Measurements from ENCODE around the gene HRNR. TPM values are rescaled to one million over a fixed set of nuclear protein-coding genes. Genes with fewer than 3 reads are reported as not detected.
"Not testable (repeated sequence)": the region's sequence is repeated elsewhere in the genome, so short reads cannot be mapped to it uniquely, and the experiment has no call there.

The HRNR gene
- not detected in 2 replicates for total RNA-seq (2014; rRNA removed; shearing (Covaris generic); ENCODE audit: low replicate concordance)

- no peak within 1 kb of the TSS for H3K4me2 ChIP-seq (ENCODE audit: low read depth, low read length, poor library complexity, severe bottlenecking)
- no peak within 1 kb of the TSS for H3K27ac ChIP-seq (ENCODE audit: low read length)
- no peaks in the 10 kb centered on the region for H3K36me3 ChIP-seq (ENCODE audit: insufficient read depth, low read length)
- H3K27me3 ChIP-seq (ENCODE audit: low read length) = no peaks in the 10 kb centered on the region
- H2AFZ ChIP-seq (ENCODE audit: low read length) = no peak within 1 kb of the TSS
- no peak within 1 kb of the TSS for H3K4me3 ChIP-seq (ENCODE audit: low read length)
- H3K4me1 ChIP-seq (ENCODE audit: low read length) = no peaks in the 10 kb centered on the region
- no peaks in the 10 kb centered on the region for H4K20me1 ChIP-seq (ENCODE audit: insufficient read depth, low read depth, low read length)
- no peaks in the 10 kb centered on the region for H3K79me2 ChIP-seq (ENCODE audit: low read length)
- no peak for DNase-seq
- no peaks in the 10 kb centered on the region for H3K9me3 ChIP-seq (ENCODE audit: low read length)
- H3K9me2 ChIP-seq (replicated peaks; ENCODE audit: insufficient read depth, low read length) = no peaks in the 10 kb centered on the region
- no peak within 1 kb of the TSS for H3K9ac ChIP-seq (ENCODE audit: low read length)
These were observed at the start of gene HRNR for GRCh38 chr1:152224093-152224492. HRNR (minus strand) TSS chr1:152224193; CDS start chr1:152223253, 940 bp downstream.

GRCh38 chr1:152256394-152256793 lies 32.4 kb upstream of the HRNR start:
- H4K20me1 ChIP-seq (ENCODE audit: insufficient read depth, low read depth, low read length); H2AFZ ChIP-seq (ENCODE audit: low read length); DNase-seq; H3K4me1 ChIP-seq (ENCODE audit: low read length); H3K4me3 ChIP-seq (ENCODE audit: low read length); H3K9me2 ChIP-seq (replicated peaks; ENCODE audit: insufficient read depth, low read length); H3K4me2 ChIP-seq (ENCODE audit: low read depth, low read length, poor library complexity, severe bottlenecking); H3K27me3 ChIP-seq (ENCODE audit: low read length); H3K27ac ChIP-seq (ENCODE audit: low read length); H3K36me3 ChIP-seq (ENCODE audit: insufficient read depth, low read length); H3K79me2 ChIP-seq (ENCODE audit: low read length); H3K9me3 ChIP-seq (ENCODE audit: low read length); H3K9ac ChIP-seq (ENCODE audit: low read length): not testable (repeated sequence)

- no peaks in the 10 kb centered on the region for H3K27me3 ChIP-seq (ENCODE audit: low read length)
- H4K20me1 ChIP-seq (ENCODE audit: insufficient read depth, low read depth, low read length) = no peaks in the 10 kb centered on the region
- no peaks in the 10 kb centered on the region for H3K36me3 ChIP-seq (ENCODE audit: insufficient read depth, low read length)
- H3K4me2 ChIP-seq (ENCODE audit: low read depth, low read length, poor library complexity, severe bottlenecking) = no peak overlapping the region
- no peaks in the 10 kb centered on the region for H3K9me2 ChIP-seq (replicated peaks; ENCODE audit: insufficient read depth, low read length)
- DNase-seq = no peak
- H3K27ac ChIP-seq (ENCODE audit: low read length) = no peak overlapping the region
- H3K9me3 ChIP-seq (ENCODE audit: low read length) = no peaks in the 10 kb centered on the region
- no peak overlapping the region for H2AFZ ChIP-seq (ENCODE audit: low read length)
- no peak overlapping the region for H3K9ac ChIP-seq (ENCODE audit: low read length)
- no peaks in the 10 kb centered on the region for H3K79me2 ChIP-seq (ENCODE audit: low read length)
- H3K4me3 ChIP-seq (ENCODE audit: low read length) = no peak overlapping the region
- no peaks in the 10 kb centered on the region for H3K4me1 ChIP-seq (ENCODE audit: low read length)
These were observed 28.2 kb upstream of the HRNR start for GRCh38 chr1:152252157-152252556.

- no peaks in the 10 kb centered on the region for H3K9me2 ChIP-seq (replicated peaks; ENCODE audit: insufficient read depth, low read length)
- no peaks in the 10 kb centered on the region for H3K4me1 ChIP-seq (ENCODE audit: low read length)
- H3K79me2 ChIP-seq (ENCODE audit: low read length) = no peaks in the 10 kb centered on the region
- H3K4me2 ChIP-seq (ENCODE audit: low read depth, low read length, poor library complexity, severe bottlenecking) = no peak overlapping the region
- no peaks in the 10 kb centered on the region for H3K27me3 ChIP-seq (ENCODE audit: low read length)
- H3K9me3 ChIP-seq (ENCODE audit: low read length) = no peaks in the 10 kb centered on the region
- H3K9ac ChIP-seq (ENCODE audit: low read length) = no peak overlapping the region
- no peak for DNase-seq
- no peaks in the 10 kb centered on the region for H4K20me1 ChIP-seq (ENCODE audit: insufficient read depth, low read depth, low read length)
- no peaks in the 10 kb centered on the region for H3K36me3 ChIP-seq (ENCODE audit: insufficient read depth, low read length)
- no peak overlapping the region for H3K4me3 ChIP-seq (ENCODE audit: low read length)
- no peak overlapping the region for H2AFZ ChIP-seq (ENCODE audit: low read length)
- H3K27ac ChIP-seq (ENCODE audit: low read length) = no peak overlapping the region
These were observed 27.4 kb upstream of the HRNR start for GRCh38 chr1:152251391-152251790.

- H3K9me2 ChIP-seq (replicated peaks; ENCODE audit: insufficient read depth, low read length) = no peaks in the 10 kb centered on the region
- no peaks in the 10 kb centered on the region for H3K79me2 ChIP-seq (ENCODE audit: low read length)
- H2AFZ ChIP-seq (ENCODE audit: low read length) = no peak overlapping the region
- no peak overlapping the region for H3K27ac ChIP-seq (ENCODE audit: low read length)
- no peaks in the 10 kb centered on the region for H3K36me3 ChIP-seq (ENCODE audit: insufficient read depth, low read length)
- H3K4me1 ChIP-seq (ENCODE audit: low read length) = no peaks in the 10 kb centered on the region
- H3K4me2 ChIP-seq (ENCODE audit: low read depth, low read length, poor library complexity, severe bottlenecking) = no peak overlapping the region
- H3K9me3 ChIP-seq (ENCODE audit: low read length) = no peaks in the 10 kb centered on the region
- DNase-seq = no peak
- H3K9ac ChIP-seq (ENCODE audit: low read length) = no peak overlapping the region
- H3K4me3 ChIP-seq (ENCODE audit: low read length) = no peak overlapping the region
- no peaks in the 10 kb centered on the region for H4K20me1 ChIP-seq (ENCODE audit: insufficient read depth, low read depth, low read length)
- H3K27me3 ChIP-seq (ENCODE audit: low read length) = no peaks in the 10 kb centered on the region
These were observed 23.3 kb upstream of the HRNR start for GRCh38 chr1:152247316-152247715.

GRCh38 chr1:152244576-152245273 lies 20.7 kb upstream of the HRNR start:
- no peaks in the 10 kb centered on the region for H3K27me3 ChIP-seq (ENCODE audit: low read length)
- H3K79me2 ChIP-seq (ENCODE audit: low read length) = no peaks in the 10 kb centered on the region
- no peaks in the 10 kb centered on the region for H3K36me3 ChIP-seq (ENCODE audit: insufficient read depth, low read length)
- H3K4me2 ChIP-seq (ENCODE audit: low read depth, low read length, poor library complexity, severe bottlenecking) = no peak overlapping the region
- no peaks in the 10 kb centered on the region for H4K20me1 ChIP-seq (ENCODE audit: insufficient read depth, low read depth, low read length)
- no peak overlapping the region for H2AFZ ChIP-seq (ENCODE audit: low read length)
- no peak overlapping the region for H3K9ac ChIP-seq (ENCODE audit: low read length)
- H3K9me2 ChIP-seq (replicated peaks; ENCODE audit: insufficient read depth, low read length) = no peaks in the 10 kb centered on the region
- no peak overlapping the region for H3K4me3 ChIP-seq (ENCODE audit: low read length)
- no peaks in the 10 kb centered on the region for H3K4me1 ChIP-seq (ENCODE audit: low read length)
- no peak for DNase-seq
- no peak overlapping the region for H3K27ac ChIP-seq (ENCODE audit: low read length)
- no peaks in the 10 kb centered on the region for H3K9me3 ChIP-seq (ENCODE audit: low read length)

GRCh38 chr1:152237093-152237492 lies 13.1 kb upstream of the HRNR start:
- H3K4me1 ChIP-seq (ENCODE audit: low read length) = no peaks in the 10 kb centered on the region
- no peaks in the 10 kb centered on the region for H3K27me3 ChIP-seq (ENCODE audit: low read length)
- no peak overlapping the region for H2AFZ ChIP-seq (ENCODE audit: low read length)
- H3K9me2 ChIP-seq (replicated peaks; ENCODE audit: insufficient read depth, low read length) = no peaks in the 10 kb centered on the region
- H3K36me3 ChIP-seq (ENCODE audit: insufficient read depth, low read length) = no peaks in the 10 kb centered on the region
- H3K27ac ChIP-seq (ENCODE audit: low read length) = no peak overlapping the region
- no peaks in the 10 kb centered on the region for H3K79me2 ChIP-seq (ENCODE audit: low read length)
- no peaks in the 10 kb centered on the region for H3K9me3 ChIP-seq (ENCODE audit: low read length)
- no peak for DNase-seq
- no peak overlapping the region for H3K4me3 ChIP-seq (ENCODE audit: low read length)
- H3K9ac ChIP-seq (ENCODE audit: low read length) = no peak overlapping the region
- no peaks in the 10 kb centered on the region for H4K20me1 ChIP-seq (ENCODE audit: insufficient read depth, low read depth, low read length)
- H3K4me2 ChIP-seq (ENCODE audit: low read depth, low read length, poor library complexity, severe bottlenecking) = no peak overlapping the region

- no peak overlapping the region for H3K27ac ChIP-seq (ENCODE audit: low read length)
- H3K4me1 ChIP-seq (ENCODE audit: low read length) = no peaks in the 10 kb centered on the region
- H2AFZ ChIP-seq (ENCODE audit: low read length) = no peak overlapping the region
- H3K9me2 ChIP-seq (replicated peaks; ENCODE audit: insufficient read depth, low read length) = no peaks in the 10 kb centered on the region
- H3K79me2 ChIP-seq (ENCODE audit: low read length) = no peaks in the 10 kb centered on the region
- no peak overlapping the region for H3K4me3 ChIP-seq (ENCODE audit: low read length)
- H3K36me3 ChIP-seq (ENCODE audit: insufficient read depth, low read length) = no peaks in the 10 kb centered on the region
- no peaks in the 10 kb centered on the region for H3K9me3 ChIP-seq (ENCODE audit: low read length)
- no peak overlapping the region for H3K9ac ChIP-seq (ENCODE audit: low read length)
- no peaks in the 10 kb centered on the region for H3K27me3 ChIP-seq (ENCODE audit: low read length)
- H3K4me2 ChIP-seq (ENCODE audit: low read depth, low read length, poor library complexity, severe bottlenecking) = no peak overlapping the region
- H4K20me1 ChIP-seq (ENCODE audit: insufficient read depth, low read depth, low read length) = no peaks in the 10 kb centered on the region
- DNase-seq = no peak
These were observed 4.8 kb upstream of the HRNR start for GRCh38 chr1:152228831-152229230.
